Measurements from ENCODE around the gene MYO1D. TPM values are rescaled to one million over a fixed set of nuclear protein-coding genes. Genes with fewer than 3 reads are reported as not detected.

The MYO1D gene
- total RNA-seq, 1 experiment from 2014 or later, result 35.7 TPM

- TF ChIP-seq RAD21 (IDR thresholded peaks at IDR 0.05; ENCODE audit: low read depth) (no peak), CBX3 (IDR thresholded peaks at IDR 0.05; ENCODE audit: low read depth) (no peak), ZBTB33 (IDR thresholded peaks at IDR 0.05; ENCODE audit: extremely low read depth, insufficient replicate concordance, low read length) (no peak)
Observed at GRCh38 chr17:32609884-32610650, 266.9 kb downstream of the MYO1D start (continued).

- Histone ChIP-seq H3K9ac (ENCODE audit: low read length) (no peak overlapping the region), H3K27ac (ENCODE audit: low read depth, low read length) (no peak overlapping the region), H2AFZ (ENCODE audit: low read depth, low read length, poor library complexity, severe bottlenecking) (no peak overlapping the region), H3K9me2 (ENCODE audit: insufficient read depth) (no peaks in the 10 kb centered on the region), H3K36me3 (ENCODE audit: control insufficient read depth in 1 of 2, insufficient read depth in 2 of 2, low read length in 2 of 2) (no peaks in the 10 kb centered on the region), H3K4me1 (ENCODE audit: control insufficient read depth in 1 of 2, insufficient read depth in 2 of 2, low read length in 2 of 2) (peaks cover 3 to 7% of the 10 kb centered on the region in 2 experiments; a peak in 2 of 4 replicates), H4K20me1 (ENCODE audit: insufficient read depth) (no peaks in the 10 kb centered on the region), H3K4me3 (replicated peaks in 1 of 2; ENCODE audit: low read depth in 1 of 2, low read length in 2 of 2) (no peak overlapping the region), H3K9me3 (ENCODE audit: control insufficient read depth in 1 of 2, insufficient read depth in 1 of 2, low read depth in 1 of 2, low read length in 2 of 2) (no peaks in the 10 kb centered on the region), H3K79me2 (ENCODE audit: insufficient read depth, low read length) (no peaks in the 10 kb centered on the region), H3K27me3 (ENCODE audit: insufficient read depth, low read length) (no peaks in the 10 kb centered on the region), H3K4me2 (ENCODE audit: low read length) (no peak overlapping the region)
- TF ChIP-seq TCF7L2 (IDR thresholded peaks at IDR 0.05; ENCODE audit: borderline replicate concordance, extremely low read depth, insufficient read depth, insufficient read length), result no peak
- TF ChIP-seq CBX3 (IDR thresholded peaks at IDR 0.05; ENCODE audit: low read depth), result no peak
- no peak for TF ChIP-seq ZFX (IDR thresholded peaks at IDR 0.05)
- no peak for TF ChIP-seq EZH2 (IDR thresholded peaks at IDR 0.05)
- TF ChIP-seq ELF1 (IDR thresholded peaks at IDR 0.05; ENCODE audit: borderline replicate concordance, low read depth), result no peak
- no peak for TF ChIP-seq ZBTB33 (IDR thresholded peaks at IDR 0.05; ENCODE audit: extremely low read depth, insufficient replicate concordance, low read length)
- TF ChIP-seq CEBPB (IDR thresholded peaks at IDR 0.05; ENCODE audit: low read depth), result 0 out of 2 replicates have a peak, but pooled peaks have one; percentile 18
- no peak for TF ChIP-seq POLR2A (IDR thresholded peaks at IDR 0.05; ENCODE audit: borderline replicate concordance, extremely low read depth, insufficient read depth, insufficient read length)
- TF ChIP-seq RAD21 (IDR thresholded peaks at IDR 0.05; ENCODE audit: low read depth), result peak; percentile 60
- TF ChIP-seq MAX (IDR thresholded peaks at IDR 0.05), result no peak
- TF ChIP-seq CTCF (IDR thresholded peaks at IDR 0.05 in 2 of 3, conservative IDR thresholded peaks at IDR 0.05 in 1 of 3; ENCODE audit: borderline replicate concordance in 1 of 3, insufficient read depth in 1 of 3, low read depth in 2 of 3, low read length in 2 of 3), result peak; percentile 41 to 59 (median 50); a peak in 5 of 6 replicates
- no peak for TF ChIP-seq EGR1 (IDR thresholded peaks at IDR 0.05; ENCODE audit: low read depth)
- no TSS peak for BruUV-seq (replicated peaks)
- CTCF ChIA-PET, result no interaction called here
- intact Hi-C loops (cut with micrococcal nuclease), result loop anchor here (2.0 kb wide), 1 partner anchor 148 kb away; no protein-coding TSS in a partner anchor
- RAD21 ChIA-PET (ENCODE audit: low non-redundant PET in 1 of 2, low total read pairs in 2 of 2, uncharacterized antibody in 2 of 2, unreplicated experiment in 2 of 2), result no interaction called here
- POLR2A ChIA-PET, result no interaction called here
- DNase-seq (ENCODE audit: low read depth, low spot score) (peak; percentile 31), ATAC-seq (peak; percentile 100)
Observed at GRCh38 chr17:32609085-32609484, 267.8 kb downstream of the MYO1D start.

All from HCT116 (cell line).